GM12873 (cell line): Measurements from ENCODE around the gene LRRC3.

ENCODE experiments used
- CTCF ChIP-seq: IDR thresholded peaks from 2 replicates; pipeline ENCODE4 v1.5.1; 2012; ENCODE audit warnings: low read depth, mild to moderate bottlenecking, moderate library complexity, low read length, control low read depth; ENCODE audit not compliant: insufficient read depth; ENCODE audit errors: missing control alignments

The LRRC3 gene

GRCh38 chr21:44462086-44462833 lies 7.0 kb downstream of the LRRC3 start:
- no peak for TF ChIP-seq CTCF

- no peak for TF ChIP-seq CTCF
Measured at GRCh38 chr21:44462834-44463200, 7.5 kb downstream of the LRRC3 start.

GRCh38 chr21:44463724-44464123 lies 8.4 kb downstream of the LRRC3 start:
- TF ChIP-seq CTCF: no peak

- TF ChIP-seq CTCF: no peak
Measured at GRCh38 chr21:44464351-44464750, 9.0 kb downstream of the LRRC3 start.

GRCh38 chr21:44466351-44466954 lies 11.1 kb downstream of the LRRC3 start:
- TF ChIP-seq CTCF: no peak

GRCh38 chr21:44466996-44467858 lies 11.9 kb downstream of the LRRC3 start:
- no peak for TF ChIP-seq CTCF

- TF ChIP-seq CTCF: no peak
Measured at GRCh38 chr21:44467859-44468195, 12.5 kb downstream of the LRRC3 start.
